K562 (cell line): ENCODE results near the gene ADAMTS1. TPM values are rescaled to one million over a fixed set of nuclear protein-coding genes. Genes with fewer than 3 reads are reported as not detected.

Experiments
- ATAC-seq: fragments of 200-7000 bp; cut with Tn5 transposase; 3 replicates; pipeline ENCODE4 v1.9.1; 2020; ENCODE audit warnings: moderate library complexity
- BruUV-seq: library from RNA; stranded (reverse); fragments of 400-500 nt; replicated peaks from 2 replicates; lab custom pipeline; 2021; lab: Mats Ljungman, UMichigan
- CTCF ChIA-PET: fragments of 300-600 bp; formaldehyde crosslinking; extraction: SDS; loops from one replicate; lab custom pipeline; 2021; ENCODE audit warnings: low intra/inter-chr PET ratio; lab: Yijun Ruan, JAX
- POLR2A ChIA-PET: fragments of 300-600, 350-650 bp; sonication (Branson Sonifier 250); formaldehyde crosslinking; extraction: SDS; loops from one replicate; lab custom pipeline; 2021; ENCODE audit warnings: antibody characterized with exemption, inconsistent platforms; lab: Yijun Ruan, JAX
- DNase-seq, 4 experiments: peaks; one replicate each; pipeline versions ENCODE4 v3.0.0 to v3.0.0-alpha.2; 2011 to 2018; ENCODE audit warnings: low spot score in 3 of 4, mixed read lengths in 3 of 4; ENCODE audit errors: extremely low read depth in 1 of 4
- FAIRE-seq: peaks from 2 replicates; lab custom pipeline; 2011; peaks lifted over from hg19 to GRCh38; lab: Jason Lieb, UNC
- H2AFZ ChIP-seq: 2 replicates; pipeline ENCODE4 v1.6.0; 2011; ENCODE audit warnings: low read depth, low read length, control low read depth, inconsistent platforms
- H3K27ac ChIP-seq: fragments of 200-600 bp; 3 replicates; pipeline ENCODE4 v1.8.0; 2011; ENCODE audit warnings: low read depth, mild to moderate bottlenecking, control low read depth, inconsistent platforms, low read length, moderate library complexity, mixed read lengths; ENCODE audit errors: extremely low read depth
- H3K27me3 ChIP-seq, 2 experiments: fragments of 300-600 bp in 1 of 2; 2 replicates in 1 of 2; 3 replicates in 1 of 2; pipeline versions ENCODE4 v1.6.0 to v1.8.0; 2011; ENCODE audit warnings: inconsistent platforms in 2 of 2, low read length in 2 of 2, mild to moderate bottlenecking in 1 of 2, mixed read lengths in 1 of 2, moderate library complexity in 1 of 2; ENCODE audit not compliant: control insufficient read depth in 2 of 2, insufficient read depth in 2 of 2
- H3K36me3 ChIP-seq: fragments of 300-600 bp; 3 replicates; pipeline ENCODE4 v1.8.0; 2011; ENCODE audit warnings: mild to moderate bottlenecking, low read length, inconsistent platforms; ENCODE audit not compliant: control insufficient read depth, insufficient read depth
- H3K4me1 ChIP-seq, 2 experiments: fragments of 200-600 bp in 1 of 2; replicated peaks in 1 of 2; 2 replicates in 1 of 2; 3 replicates in 1 of 2; pipeline versions ENCODE4 v1.5.1 to v1.8.0; 2011; ENCODE audit warnings: inconsistent platforms in 2 of 2, low read length in 2 of 2, mild to moderate bottlenecking in 1 of 2, mixed read lengths in 1 of 2, moderate library complexity in 1 of 2; ENCODE audit not compliant: control insufficient read depth in 2 of 2, insufficient read depth in 2 of 2
- H3K4me2 ChIP-seq: 2 replicates; pipeline ENCODE4 v1.6.1; 2011; ENCODE audit warnings: low read length, control low read depth, inconsistent platforms, mixed read lengths; ENCODE audit not compliant: insufficient read depth
- H3K4me3 ChIP-seq: fragments of 200-600 bp; sonication (generic), shearing (Covaris generic); 2 replicates; pipeline ENCODE4 v1.5.1; 2016; ENCODE audit warnings: control low read depth, inconsistent platforms
- H3K79me2 ChIP-seq: fragments of 200-600 bp; 3 replicates; pipeline ENCODE4 v1.8.0; 2011; ENCODE audit warnings: low read length, inconsistent platforms; ENCODE audit not compliant: control insufficient read depth, insufficient read depth
- H3K9ac ChIP-seq, 2 experiments: 2 replicates each; pipeline versions ENCODE4 v1.6.0 to v1.6.1; 2011; ENCODE audit warnings: low read depth in 2 of 2, low read length in 2 of 2, control low read depth in 1 of 2, inconsistent platforms in 1 of 2, mild to moderate bottlenecking in 1 of 2, mixed read lengths in 1 of 2; ENCODE audit not compliant: insufficient read depth in 1 of 2
- H3K9me1 ChIP-seq: one replicate; pipeline ENCODE4 v1.6.0; 2011; ENCODE audit warnings: inconsistent platforms, mild to moderate bottlenecking, low read length, moderate library complexity; ENCODE audit not compliant: control insufficient read depth, insufficient read depth
- H3K9me3 ChIP-seq: replicated peaks from 2 replicates; pipeline ENCODE4 v1.5.1; 2011; ENCODE audit warnings: low read depth, low read length, inconsistent platforms; ENCODE audit not compliant: control insufficient read depth, insufficient read depth
- H4K20me1 ChIP-seq: replicated peaks from 2 replicates; pipeline ENCODE4 v1.6.1; 2011; ENCODE audit warnings: low read length, inconsistent platforms, mixed read lengths; ENCODE audit not compliant: control insufficient read depth, insufficient read depth
- BCL6 ChIP-seq: fragments of 250-450 bp; sonication (Bioruptor Pico); IDR thresholded peaks from 2 replicates; pipeline ENCODE4 v1.4.0; 2020
- EZH2 ChIP-seq: IDR thresholded peaks from 2 replicates; pipeline ENCODE4 v1.6.1; 2012; ENCODE audit warnings: low read depth, mild to moderate bottlenecking, inconsistent platforms, low read length, borderline replicate concordance
- HDAC1 ChIP-seq, 2 experiments: fragments of 450-650 bp; IDR thresholded peaks; 2 replicates each; pipeline ENCODE4 v1.6.1; 2016 to 2017; ENCODE audit warnings: inconsistent platforms in 1 of 2, mild to moderate bottlenecking in 1 of 2, moderate library complexity in 1 of 2
- HEY1 ChIP-seq: fragments of 250-450 bp; sonication (Bioruptor Pico); IDR thresholded peaks from 2 replicates; pipeline ENCODE4 v1.5.0; 2020; ENCODE audit warnings: mild to moderate bottlenecking, moderate library complexity, borderline replicate concordance
- MCM3 ChIP-seq: fragments of 450-650 bp; IDR thresholded peaks from 2 replicates; pipeline ENCODE4 v1.6.1; 2016
- MED1 ChIP-seq: sonication (generic); formaldehyde crosslinking; IDR thresholded peaks from 2 replicates; pipeline ENCODE4 v1.8.1; 2023; ENCODE audit warnings: missing genetic modification reagents, borderline replicate concordance
- MTA2 ChIP-seq: fragments of 450-650 bp; IDR thresholded peaks from 2 replicates; pipeline ENCODE4 v1.6.1; 2016; ENCODE audit warnings: low read depth
- NFE2L1 ChIP-seq: fragments of 450-650 bp; IDR thresholded peaks from 2 replicates; pipeline ENCODE4 v1.6.1; 2016; ENCODE audit warnings: missing genetic modification characterization, low read depth, mild to moderate bottlenecking, missing compliant biosample characterization, moderate library complexity, borderline replicate concordance
- NR2F6 ChIP-seq: fragments of 450-650 bp; formaldehyde crosslinking; IDR thresholded peaks from 2 replicates; pipeline ENCODE4 v1.4.0; 2020; ENCODE audit warnings: mild to moderate bottlenecking
- RB1 ChIP-seq: fragments of 450-650 bp; IDR thresholded peaks from 2 replicates; pipeline ENCODE4 v1.6.1; 2017; ENCODE audit warnings: low read depth, mild to moderate bottlenecking
- RNF2 ChIP-seq: sonication (generic); IDR thresholded peaks from 2 replicates; pipeline ENCODE4 v1.6.1; 2016
- SMARCE1 ChIP-seq: fragments of 450-650 bp; IDR thresholded peaks from 2 replicates; pipeline ENCODE4 v1.7.1; 2016; ENCODE audit warnings: mild to moderate bottlenecking
- TEAD4 ChIP-seq, 2 experiments: sonication (generic) in 1 of 2; formaldehyde crosslinking in 1 of 2; IDR thresholded peaks; 2 replicates each; pipeline versions ENCODE4 v1.6.1 to v1.8.0; 2012 to 2022; ENCODE audit warnings: borderline replicate concordance in 1 of 2, inconsistent platforms in 1 of 2, low read length in 1 of 2, mild to moderate bottlenecking in 1 of 2, missing genetic modification reagents in 1 of 2
- ZKSCAN8 ChIP-seq: fragments of 200-800 bp; sonication (Bioruptor generic); IDR thresholded peaks from 2 replicates; pipeline ENCODE4 v1.6.1; 2016; ENCODE audit warnings: missing genetic modification characterization, missing compliant biosample characterization
- ZNF140 ChIP-seq: fragments of 250-450 bp; sonication (Bioruptor Pico); IDR thresholded peaks from 2 replicates; pipeline ENCODE4 v1.8.0; 2021; ENCODE audit warnings: moderate library complexity, mild to moderate bottlenecking, inconsistent platforms
- WGBS: fragments of 100-300 bp; shearing (Covaris generic); methylation state at CpG from one replicate; pipeline ENCODE4 v1.1.6; 2016; ENCODE audit warnings: low coverage, mixed read lengths; ENCODE audit not compliant: insufficient coverage; ENCODE audit errors: missing lambda C conversion rate; 5-methylcytosine and 5-hydroxymethylcytosine counted together
- in situ Hi-C: fragments of 300-500 bp; cut with MboI; formaldehyde crosslinking; loops from 4 replicates; pipeline ENCODE4 v1.15.0; 2018; ENCODE audit warnings: inconsistent platforms, mixed read lengths
- intact Hi-C: fragments of 100-400 bp; cut with micrococcal nuclease; formaldehyde crosslinking; loops from 2 replicates; pipeline ENCODE4 v1.14.2; 2022
- polyA plus RNA-seq, 8 experiments: library from polyadenylated mRNA; depleted of rRNA in 4 of 8; stranded (reverse) in 5 of 8; unstranded in 3 of 8; fragments of >200 nt; fragmentation: Nextera tagmentation in 2 of 8; fragmentation: Illumina TruSeq in 1 of 8; extraction: Ambion mirVana in 2 of 8; extraction: Trizol in 1 of 8; gene quantifications; 2 replicates each; pipeline versions ENCODE4 v1.2.1 to v1.2.3, GENCODE V29; 2011 to 2014; ENCODE audit warnings: inconsistent platforms in 1 of 8, missing spikeins in 1 of 8
- total RNA-seq, 7 experiments: library from RNA; depleted of rRNA in 6 of 7; stranded (reverse); fragments of >200 nt in 6 of 7; fragmentation: Illumina TruSeq in 2 of 7; extraction: Trizol in 2 of 7; gene quantifications; 2 replicates each; pipeline versions ENCODE4 v1.2.1 to v1.2.3, GENCODE V29; 2011 to 2021; ENCODE audit warnings: low replicate concordance in 1 of 7
- TF ChIP-seq, protein P1 (sequence below): fragments of 250-450 bp; sonication (Bioruptor Pico); IDR thresholded peaks from 2 replicates; pipeline ENCODE4 v1.5.0; 2021
- TF ChIP-seq, protein P2 (sequence below), 2 experiments: fragments of 250-450 bp in 1 of 2; fragments of 450-650 bp in 1 of 2; sonication (Bioruptor Pico) in 1 of 2; IDR thresholded peaks; 2 replicates each; pipeline versions ENCODE4 v1.6.1 to v1.8.0; 2016 to 2021; ENCODE audit warnings: mild to moderate bottlenecking in 2 of 2, moderate library complexity in 2 of 2, missing compliant biosample characterization in 1 of 2, missing genetic modification characterization in 1 of 2
- TF ChIP-seq, protein P3 (sequence below): fragments of 450-650 bp; IDR thresholded peaks from 2 replicates; pipeline ENCODE4 v1.6.1; 2016; ENCODE audit warnings: missing biosample characterization, missing genetic modification characterization
- TF ChIP-seq, protein P4 (sequence below), 3 experiments: IDR thresholded peaks in 2 of 3; conservative IDR thresholded peaks in 1 of 3; 2 replicates each; pipeline ENCODE4 v1.5.1; 2011 to 2012; ENCODE audit warnings: low read length in 3 of 3, mild to moderate bottlenecking in 3 of 3, control low read depth in 2 of 3, improper control_type of control experiment in 1 of 3, inconsistent platforms in 1 of 3, low read depth in 1 of 3, mixed read lengths in 1 of 3, moderate library complexity in 1 of 3; ENCODE audit not compliant: insufficient read depth in 2 of 3

The ADAMTS1 gene
- total and polyA plus RNA-seq, 9 of the 15 experiments (the other 6 are each of a cell fraction or from before 2014, with no cell fraction given), result 0.01 to 0.58 TPM; not detected in 7

DNA sequence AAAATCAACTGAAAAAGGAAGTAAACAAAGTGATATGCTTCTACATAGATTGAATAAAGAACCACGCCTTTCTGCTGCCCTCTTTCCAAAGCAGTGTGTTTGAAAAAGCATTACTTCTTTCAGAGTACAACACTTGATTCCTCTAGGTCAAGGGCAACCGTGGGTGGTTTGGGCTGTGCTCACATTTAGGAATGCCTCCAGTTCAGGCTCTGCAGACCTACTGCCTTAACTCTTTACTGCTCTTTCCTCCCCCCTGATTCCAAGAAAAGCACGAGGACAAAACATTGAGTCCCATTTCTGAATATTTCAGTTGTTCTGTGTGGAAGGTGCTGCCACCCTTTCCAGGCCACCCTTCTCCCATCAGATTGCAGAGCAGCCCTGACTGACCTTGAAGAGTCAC, 45.2 kb downstream of the ADAMTS1 start:
- Histone ChIP-seq H3K27me3 (no peaks in the 10 kb centered on the region), H3K9ac (no peak overlapping the region), H2AFZ (no peak overlapping the region), H4K20me1 (no peaks in the 10 kb centered on the region), H3K9me3 (no peaks in the 10 kb centered on the region; the same call in 1 of the 2 replicates), H3K36me3 (no peaks in the 10 kb centered on the region), H3K4me1 (no peaks in the 10 kb centered on the region), H3K4me2 (no peak overlapping the region), H3K9me1 (no peaks in the 10 kb centered on the region), H3K79me2 (no peaks in the 10 kb centered on the region), H3K27ac (no peak overlapping the region), H3K4me3 (no peak overlapping the region)
- FAIRE-seq (no peak), ATAC-seq (no peak), DNase-seq (no peak)
- BruUV-seq, result no TSS peak
- POLR2A ChIA-PET, result no interaction called here
- in situ Hi-C loops, result no loop called here
- no peak for TF ChIP-seq ZNF140 (CRISPR knock-in tag)
- TF ChIP-seq MCM3, result no peak
- TF ChIP-seq ZKSCAN8 (CRISPR knock-in tag), result no peak
- TF ChIP-seq HDAC1 (IDR thresholded peaks at IDR 0.05), result no peak
- TF ChIP-seq TEAD4 (IDR thresholded peaks at IDR 0.05; ENCODE audit: low read length), result no peak
- TF ChIP-seq TEAD4 (CRISPR knock-in tag; IDR thresholded peaks at IDR 0.05; ENCODE audit: borderline replicate concordance), result no peak
- no peak for TF ChIP-seq HEY1 (CRISPR knock-in tag)
- TF ChIP-seq, protein P1, sequence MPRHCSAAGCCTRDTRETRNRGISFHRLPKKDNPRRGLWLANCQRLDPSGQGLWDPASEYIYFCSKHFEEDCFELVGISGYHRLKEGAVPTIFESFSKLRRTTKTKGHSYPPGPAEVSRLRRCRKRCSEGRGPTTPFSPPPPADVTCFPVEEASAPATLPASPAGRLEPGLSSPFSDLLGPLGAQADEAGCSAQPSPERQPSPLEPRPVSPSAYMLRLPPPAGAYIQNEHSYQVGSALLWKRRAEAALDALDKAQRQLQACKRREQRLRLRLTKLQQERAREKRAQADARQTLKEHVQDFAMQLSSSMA (CRISPR knock-in tag), result no peak
- no peak for TF ChIP-seq NR2F6 (CRISPR knock-in tag)
- no peak for TF ChIP-seq RB1
- no peak for TF ChIP-seq SMARCE1
- TF ChIP-seq, protein P2, sequence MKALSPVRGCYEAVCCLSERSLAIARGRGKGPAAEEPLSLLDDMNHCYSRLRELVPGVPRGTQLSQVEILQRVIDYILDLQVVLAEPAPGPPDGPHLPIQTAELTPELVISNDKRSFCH (CRISPR knock-in tag; IDR thresholded peaks at IDR 0.05), result no peak
- TF ChIP-seq, protein P2 (tag; IDR thresholded peaks at IDR 0.05), result no peak
- no peak for TF ChIP-seq NFE2L1 (tag)
- no peak for TF ChIP-seq MED1 (CRISPR knock-in tag)
- TF ChIP-seq, protein P3, sequence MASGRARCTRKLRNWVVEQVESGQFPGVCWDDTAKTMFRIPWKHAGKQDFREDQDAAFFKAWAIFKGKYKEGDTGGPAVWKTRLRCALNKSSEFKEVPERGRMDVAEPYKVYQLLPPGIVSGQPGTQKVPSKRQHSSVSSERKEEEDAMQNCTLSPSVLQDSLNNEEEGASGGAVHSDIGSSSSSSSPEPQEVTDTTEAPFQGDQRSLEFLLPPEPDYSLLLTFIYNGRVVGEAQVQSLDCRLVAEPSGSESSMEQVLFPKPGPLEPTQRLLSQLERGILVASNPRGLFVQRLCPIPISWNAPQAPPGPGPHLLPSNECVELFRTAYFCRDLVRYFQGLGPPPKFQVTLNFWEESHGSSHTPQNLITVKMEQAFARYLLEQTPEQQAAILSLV (tag), result no peak
- TF ChIP-seq, protein P4, sequence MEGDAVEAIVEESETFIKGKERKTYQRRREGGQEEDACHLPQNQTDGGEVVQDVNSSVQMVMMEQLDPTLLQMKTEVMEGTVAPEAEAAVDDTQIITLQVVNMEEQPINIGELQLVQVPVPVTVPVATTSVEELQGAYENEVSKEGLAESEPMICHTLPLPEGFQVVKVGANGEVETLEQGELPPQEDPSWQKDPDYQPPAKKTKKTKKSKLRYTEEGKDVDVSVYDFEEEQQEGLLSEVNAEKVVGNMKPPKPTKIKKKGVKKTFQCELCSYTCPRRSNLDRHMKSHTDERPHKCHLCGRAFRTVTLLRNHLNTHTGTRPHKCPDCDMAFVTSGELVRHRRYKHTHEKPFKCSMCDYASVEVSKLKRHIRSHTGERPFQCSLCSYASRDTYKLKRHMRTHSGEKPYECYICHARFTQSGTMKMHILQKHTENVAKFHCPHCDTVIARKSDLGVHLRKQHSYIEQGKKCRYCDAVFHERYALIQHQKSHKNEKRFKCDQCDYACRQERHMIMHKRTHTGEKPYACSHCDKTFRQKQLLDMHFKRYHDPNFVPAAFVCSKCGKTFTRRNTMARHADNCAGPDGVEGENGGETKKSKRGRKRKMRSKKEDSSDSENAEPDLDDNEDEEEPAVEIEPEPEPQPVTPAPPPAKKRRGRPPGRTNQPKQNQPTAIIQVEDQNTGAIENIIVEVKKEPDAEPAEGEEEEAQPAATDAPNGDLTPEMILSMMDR (IDR thresholded peaks at IDR 0.05 in 2 of 3, conservative IDR thresholded peaks at IDR 0.05 in 1 of 3; ENCODE audit: insufficient read depth in 2 of 3, low read depth in 1 of 3, low read length in 3 of 3), result no peak
- no peak for TF ChIP-seq BCL6 (CRISPR knock-in tag)
- TF ChIP-seq RNF2, result no peak
- TF ChIP-seq MTA2, result no peak
- no peak for TF ChIP-seq EZH2
- WGBS, result 0% methylated on average over 3 of the region's 3 CpGs
- intact Hi-C loops, result no loop called here
- CTCF ChIA-PET, result no interaction called here
